Esophagus muscularis mucosa (tissue), 4 donors: ENCODE data around the gene EPHA6. TPM values are rescaled to one million over a fixed set of nuclear protein-coding genes. Genes with fewer than 3 reads are reported as not detected.

Experiments
- DNase-seq: peaks from one replicate; pipeline ENCODE4 v3.0.0-alpha.2; 2017; ENCODE audit errors: extremely low spot score
- H3K27ac ChIP-seq, 4 donors: fragments of 200-600 bp; sonication (generic); replicated peaks in 1 of 4; 1 replicate in 3 of 4; 2 replicates in 1 of 4; pipeline ENCODE4 v1.5.1; 2016 to 2019; ENCODE audit warnings: mild to moderate bottlenecking in 1 of 4
- H3K27me3 ChIP-seq, 4 donors: fragments of 200-600 bp; sonication (generic); one replicate each; pipeline versions ENCODE4 v1.5.1 to v1.6.0; 2016 to 2019
- H3K36me3 ChIP-seq, 4 donors: fragments of 200-600 bp; sonication (generic); one replicate each; pipeline ENCODE4 v1.5.1; 2016 to 2019
- H3K4me1 ChIP-seq, 4 donors: fragments of 200-600 bp; sonication (generic); one replicate each; pipeline ENCODE4 v1.5.1; 2016 to 2019
- H3K4me3 ChIP-seq, 4 donors: fragments of 200-600 bp; sonication (generic); 1 replicate in 2 of 4; 2 replicates in 2 of 4; pipeline ENCODE4 v1.5.1; 2016 to 2019; ENCODE audit warnings: mild to moderate bottlenecking in 4 of 4, moderate library complexity in 1 of 4
- H3K9me3 ChIP-seq, 4 donors: fragments of 200-600 bp; sonication (generic); 1 replicate in 3 of 4; 2 replicates in 1 of 4; pipeline ENCODE4 v1.5.1; 2016 to 2019
- CTCF ChIP-seq, 3 experiments: fragments of 200-600 bp in 2 of 3; fragments of 450-650 bp in 1 of 3; sonication (generic) in 2 of 3; IDR thresholded peaks; one replicate each; pipeline ENCODE4 v1.5.1; 2017 to 2019; ENCODE audit warnings: antibody characterized with exemption in 3 of 3, mild to moderate bottlenecking in 2 of 3, moderate library complexity in 1 of 3
- EP300 ChIP-seq: sonication (generic); formaldehyde crosslinking; IDR thresholded peaks from one replicate; pipeline ENCODE4 v1.6.1; 2017; ENCODE audit warnings: antibody characterized with exemption
- POLR2A ChIP-seq: fragments of 450-650 bp; IDR thresholded peaks from one replicate; pipeline ENCODE4 v1.6.1; 2017; ENCODE audit warnings: antibody characterized with exemption, moderate library complexity, mild to moderate bottlenecking, low read depth
- POLR2AphosphoS5 ChIP-seq, 2 donors: sonication (generic); formaldehyde crosslinking; IDR thresholded peaks; one replicate each; pipeline ENCODE4 v1.6.1; 2017; ENCODE audit warnings: antibody characterized with exemption in 2 of 2
- WGBS: methylation state at CpG from one replicate; pipeline ENCODE4 v1.1.5; 2018; 5-methylcytosine and 5-hydroxymethylcytosine counted together
- intact Hi-C: fragments of 100-400 bp; cut with DNase I; formaldehyde crosslinking; loops from one replicate; pipeline ENCODE4 v1.15.1; 2023
- total RNA-seq, 4 donors: library from RNA; depleted of rRNA; stranded (reverse); fragments of >200 nt; gene quantifications; one replicate each; pipeline versions ENCODE4 v1.1.0 to v1.2.1, GENCODE V29; 2016

The EPHA6 gene
- total RNA-seq, 4 donors from 2014 or later, result 1.8 to 8.3 (median 4.2) TPM

GRCh38 chr3:97391167-97391566, 576.8 kb downstream of the EPHA6 start:
- intact Hi-C loops, result no loop called here
- DNase-seq, result no peak
- Histone ChIP-seq H3K4me1 (no peaks in the 10 kb centered on the region), H3K36me3 (no peaks in the 10 kb centered on the region), H3K27me3 (no peaks in the 10 kb centered on the region), H3K9me3 (peaks cover 0 to 11% (median 4%) of the 10 kb centered on the region in 4 donors), H3K4me3 (no peak overlapping the region), H3K27ac (no peak overlapping the region)
- WGBS, result 82% methylated on average over 3 of the region's 3 CpGs
- TF ChIP-seq CTCF (IDR thresholded peaks at IDR 0.05) (no peak), POLR2A (no peak), POLR2AphosphoS5 (IDR thresholded peaks at IDR 0.05) (no peak), EP300 (no peak)

- Histone ChIP-seq H3K4me3 (no peak overlapping the region), H3K36me3 (no peaks in the 10 kb centered on the region), H3K9me3 (no peaks in the 10 kb centered on the region), H3K27ac (no peak overlapping the region), H3K4me1 (no peaks in the 10 kb centered on the region), H3K27me3 (no peaks in the 10 kb centered on the region)
- TF ChIP-seq EP300, result no peak
- TF ChIP-seq POLR2A, result no peak
- no peak for TF ChIP-seq POLR2AphosphoS5 (IDR thresholded peaks at IDR 0.05)
- TF ChIP-seq CTCF (IDR thresholded peaks at IDR 0.05), result no peak
- intact Hi-C loops, result no loop called here
- DNase-seq, result no peak
Measured at GRCh38 chr3:97409612-97410011, 595.2 kb downstream of the EPHA6 start.

GRCh38 chr3:97421565-97421964, 607.2 kb downstream of the EPHA6 start:
- Histone ChIP-seq H3K4me1 (no peaks in the 10 kb centered on the region), H3K36me3 (no peaks in the 10 kb centered on the region), H3K9me3 (peaks cover 0 to 9% (median 5%) of the 10 kb centered on the region in 4 donors), H3K27me3 (no peaks in the 10 kb centered on the region), H3K27ac (no peak overlapping the region), H3K4me3 (no peak overlapping the region)
- DNase-seq, result no peak
- TF ChIP-seq CTCF (IDR thresholded peaks at IDR 0.05), result no peak
- TF ChIP-seq EP300, result no peak
- TF ChIP-seq POLR2AphosphoS5 (IDR thresholded peaks at IDR 0.05), result no peak
- TF ChIP-seq POLR2A, result no peak
- intact Hi-C loops, result no loop called here

- TF ChIP-seq EP300 (no peak), POLR2A (no peak), CTCF (IDR thresholded peaks at IDR 0.05) (no peak), POLR2AphosphoS5 (IDR thresholded peaks at IDR 0.05) (no peak)
- intact Hi-C loops, result no loop called here
- WGBS, result 92% methylated on average over 6 of the region's 6 CpGs
- H3K4me1 ChIP-seq, result no peaks in the 10 kb centered on the region
- H3K9me3 ChIP-seq, result peaks cover 0 to 9% (median 5%) of the 10 kb centered on the region in 4 donors
- no peak overlapping the region for H3K4me3 ChIP-seq
- H3K36me3 ChIP-seq, result no peaks in the 10 kb centered on the region
- no peaks in the 10 kb centered on the region for H3K27me3 ChIP-seq
- no peak for DNase-seq
- H3K27ac ChIP-seq, result no peak overlapping the region
Measured at GRCh38 chr3:97425002-97425401, 610.6 kb downstream of the EPHA6 start.

GRCh38 chr3:97430601-97431000, 616.2 kb downstream of the EPHA6 start:
- H3K4me1 ChIP-seq, result no peaks in the 10 kb centered on the region
- intact Hi-C loops, result no loop called here
- H3K9me3 ChIP-seq, result no peaks in the 10 kb centered on the region
- H3K36me3 ChIP-seq, result no peaks in the 10 kb centered on the region
- no peak overlapping the region for H3K4me3 ChIP-seq
- H3K27ac ChIP-seq, result no peak overlapping the region
- DNase-seq, result no peak
- TF ChIP-seq CTCF (IDR thresholded peaks at IDR 0.05) (no peak), POLR2AphosphoS5 (IDR thresholded peaks at IDR 0.05) (no peak), EP300 (no peak), POLR2A (no peak)
- WGBS, result 65% methylated on average over 2 of the region's 2 CpGs
- no peaks in the 10 kb centered on the region for H3K27me3 ChIP-seq
